ENCODE measurements around the gene ANKS1B.

ANKS1B gene

GRCh38 chr12:99573980-99574379, 410.8 kb downstream of the ANKS1B start:
- DNase-seq, result no peak
- no peak for TF ChIP-seq CTCF (IDR thresholded peaks at IDR 0.05; ENCODE audit: low read depth, low read length)
- H3K4me3 ChIP-seq (ENCODE audit: low read depth, low read length), result no peak overlapping the region
- H3K36me3 ChIP-seq, result no peaks in the 10 kb centered on the region
- no peaks in the 10 kb centered on the region for H3K9me3 ChIP-seq
- no peaks in the 10 kb centered on the region for H3K4me1 ChIP-seq
- no peaks in the 10 kb centered on the region for H3K27me3 ChIP-seq

- Histone ChIP-seq H3K27me3 (no peaks in the 10 kb centered on the region), H3K9me3 (no peaks in the 10 kb centered on the region), H3K36me3 (no peaks in the 10 kb centered on the region), H3K4me3 (ENCODE audit: low read depth, low read length) (no peak overlapping the region), H3K4me1 (no peaks in the 10 kb centered on the region)
- no peak for TF ChIP-seq CTCF (IDR thresholded peaks at IDR 0.05; ENCODE audit: low read depth, low read length)
- DNase-seq, result no peak
These were observed 417.7 kb downstream of the ANKS1B start for GRCh38 chr12:99567072-99567471.

- H3K36me3 ChIP-seq, result no peaks in the 10 kb centered on the region
- H3K4me1 ChIP-seq, result no peaks in the 10 kb centered on the region
- DNase-seq, result peak; percentile 3
- TF ChIP-seq CTCF (IDR thresholded peaks at IDR 0.05; ENCODE audit: low read depth, low read length), result no peak
- no peaks in the 10 kb centered on the region for H3K27me3 ChIP-seq
- H3K4me3 ChIP-seq (ENCODE audit: low read depth, low read length), result no peak overlapping the region
- no peaks in the 10 kb centered on the region for H3K9me3 ChIP-seq
These were observed 426.6 kb downstream of the ANKS1B start for GRCh38 chr12:99558109-99558508.

- no peaks in the 10 kb centered on the region for H3K36me3 ChIP-seq
- H3K27me3 ChIP-seq, result no peaks in the 10 kb centered on the region
- no peak overlapping the region for H3K4me3 ChIP-seq (ENCODE audit: low read depth, low read length)
- no peak for DNase-seq
- no peaks in the 10 kb centered on the region for H3K4me1 ChIP-seq
- no peak for TF ChIP-seq CTCF (IDR thresholded peaks at IDR 0.05; ENCODE audit: low read depth, low read length)
- peaks cover 2% of the 10 kb centered on the region for H3K9me3 ChIP-seq
These were observed 431.3 kb downstream of the ANKS1B start for GRCh38 chr12:99553461-99553860.

GRCh38 chr12:99552022-99552421, 432.7 kb downstream of the ANKS1B start:
- H3K4me3 ChIP-seq (ENCODE audit: low read depth, low read length), result no peak overlapping the region
- peaks cover 2% of the 10 kb centered on the region for H3K9me3 ChIP-seq
- TF ChIP-seq CTCF (IDR thresholded peaks at IDR 0.05; ENCODE audit: low read depth, low read length), result no peak
- H3K27me3 ChIP-seq, result no peaks in the 10 kb centered on the region
- DNase-seq, result no peak
- H3K36me3 ChIP-seq, result no peaks in the 10 kb centered on the region
- no peaks in the 10 kb centered on the region for H3K4me1 ChIP-seq

GRCh38 chr12:99549651-99550050, 435.1 kb downstream of the ANKS1B start:
- peaks cover 2% of the 10 kb centered on the region for H3K9me3 ChIP-seq

More at GRCh38 chr12:99549651-99550050, 435.1 kb downstream of the ANKS1B start:
- Histone ChIP-seq H3K4me3 (ENCODE audit: low read depth, low read length) (no peak overlapping the region), H3K4me1 (no peaks in the 10 kb centered on the region), H3K36me3 (no peaks in the 10 kb centered on the region), H3K27me3 (no peaks in the 10 kb centered on the region)
- DNase-seq, result no peak
- no peak for TF ChIP-seq CTCF (IDR thresholded peaks at IDR 0.05; ENCODE audit: low read depth, low read length)
